Measurements from ENCODE around the gene CADPS2. TPM values are rescaled to one million over a fixed set of nuclear protein-coding genes. Genes with fewer than 3 reads are reported as not detected.
"Not testable (repeated sequence)": the region's sequence is repeated elsewhere in the genome, so short reads cannot be mapped to it uniquely, and the experiment has no call there.

The CADPS2 gene
- total RNA-seq, 1 donor from 2014 or later: 8.8 TPM

- no peaks in the 10 kb centered on the region for H3K27me3 ChIP-seq (ENCODE audit: control insufficient read depth, insufficient read depth, low read length)
- DNase-seq (ENCODE audit: low read depth): no peak
- H3K4me3 ChIP-seq (ENCODE audit: low read depth, low read length): no peak overlapping the region
- H3K36me3 ChIP-seq (ENCODE audit: control insufficient read depth, insufficient read depth, low read length): no peaks in the 10 kb centered on the region
- no peak for TF ChIP-seq CTCF (IDR thresholded peaks at IDR 0.05; ENCODE audit: insufficient read depth, low read length, poor library complexity, severe bottlenecking)
Observed at GRCh38 chr7:122844191-122844988, 41.9 kb downstream of the CADPS2 start.

GRCh38 chr7:122842971-122843370, 43.3 kb downstream of the CADPS2 start:
- DNase-seq (ENCODE audit: low read depth): no peak
- H3K36me3 ChIP-seq (ENCODE audit: control insufficient read depth, insufficient read depth, low read length): no peaks in the 10 kb centered on the region
- H3K4me3 ChIP-seq (ENCODE audit: low read depth, low read length): no peak overlapping the region
- no peak for TF ChIP-seq CTCF (IDR thresholded peaks at IDR 0.05; ENCODE audit: insufficient read depth, low read length, poor library complexity, severe bottlenecking)
- H3K27me3 ChIP-seq (ENCODE audit: control insufficient read depth, insufficient read depth, low read length): no peaks in the 10 kb centered on the region

GRCh38 chr7:122836286-122836685, 50.0 kb downstream of the CADPS2 start:
- H3K36me3 ChIP-seq (ENCODE audit: control insufficient read depth, insufficient read depth, low read length); H3K27me3 ChIP-seq (ENCODE audit: control insufficient read depth, insufficient read depth, low read length); DNase-seq (ENCODE audit: low read depth); H3K4me3 ChIP-seq (ENCODE audit: low read depth, low read length): not testable (repeated sequence)

GRCh38 chr7:122834571-122834942, 51.7 kb downstream of the CADPS2 start:
- DNase-seq (ENCODE audit: low read depth); H3K36me3 ChIP-seq (ENCODE audit: control insufficient read depth, insufficient read depth, low read length); H3K27me3 ChIP-seq (ENCODE audit: control insufficient read depth, insufficient read depth, low read length); H3K4me3 ChIP-seq (ENCODE audit: low read depth, low read length): not testable (repeated sequence)

GRCh38 chr7:122833888-122834570, 52.2 kb downstream of the CADPS2 start:
- Histone ChIP-seq H3K27me3 (ENCODE audit: control insufficient read depth, insufficient read depth, low read length) (no peaks in the 10 kb centered on the region), H3K4me3 (ENCODE audit: low read depth, low read length) (no peak overlapping the region), H3K36me3 (ENCODE audit: control insufficient read depth, insufficient read depth, low read length) (no peaks in the 10 kb centered on the region)
- no peak for DNase-seq (ENCODE audit: low read depth)
- no peak for TF ChIP-seq CTCF (IDR thresholded peaks at IDR 0.05; ENCODE audit: insufficient read depth, low read length, poor library complexity, severe bottlenecking)

GRCh38 chr7:122831436-122831835, 54.8 kb downstream of the CADPS2 start:
- Histone ChIP-seq H3K27me3 (ENCODE audit: control insufficient read depth, insufficient read depth, low read length) (no peaks in the 10 kb centered on the region), H3K4me3 (ENCODE audit: low read depth, low read length) (no peak overlapping the region), H3K36me3 (ENCODE audit: control insufficient read depth, insufficient read depth, low read length) (no peaks in the 10 kb centered on the region)
- no peak for TF ChIP-seq CTCF (IDR thresholded peaks at IDR 0.05; ENCODE audit: insufficient read depth, low read length, poor library complexity, severe bottlenecking)
- no peak for DNase-seq (ENCODE audit: low read depth)
